LNCAP (cell line): ENCODE data around the gene PREB.

Source experiments
- CTCF ChIP-seq: fragments of 450-650 bp; IDR thresholded peaks from 2 replicates; pipeline ENCODE4 v1.5.1; 2017; ENCODE audit warnings: mild to moderate bottlenecking

Gene PREB

GRCh38 chr2:27097341-27097740 is 37.1 kb downstream of the PREB start:
- TF ChIP-seq CTCF, result no peak

GRCh38 chr2:27096748-27097297 is 37.6 kb downstream of the PREB start:
- no peak for TF ChIP-seq CTCF

GRCh38 chr2:27095745-27096651 is 38.4 kb downstream of the PREB start:
- no peak for TF ChIP-seq CTCF

GRCh38 chr2:27095427-27095744 is 39.0 kb downstream of the PREB start:
- no peak for TF ChIP-seq CTCF

GRCh38 chr2:27094353-27094984 is 40.0 kb downstream of the PREB start:
- no peak for TF ChIP-seq CTCF

GRCh38 chr2:27093430-27094352 is 40.7 kb downstream of the PREB start:
- TF ChIP-seq CTCF, result no peak
